Skeletal muscle satellite cell (primary cell): ENCODE measurements around the gene CBR3. TPM values are rescaled to one million over a fixed set of nuclear protein-coding genes. Genes with fewer than 3 reads are reported as not detected.
"Not testable (repeated sequence)": the region's sequence is repeated elsewhere in the genome, so short reads cannot be mapped to it uniquely, and the experiment has no call there.

ENCODE experiments used
- H3K27me3 ChIP-seq: 2 replicates; pipeline ENCODE4 v1.7.0; 2013; ENCODE audit warnings: low read length; ENCODE audit not compliant: control insufficient read depth, insufficient read depth
- H3K36me3 ChIP-seq: 2 replicates; pipeline ENCODE4 v1.7.0; 2013; ENCODE audit warnings: mild to moderate bottlenecking, control low read depth, low read length; ENCODE audit not compliant: insufficient read depth
- H3K4me1 ChIP-seq: 2 replicates; pipeline ENCODE4 v1.7.0; 2013; ENCODE audit warnings: low read length; ENCODE audit not compliant: control insufficient read depth, insufficient read depth
- H3K4me2 ChIP-seq: 2 replicates; pipeline ENCODE4 v1.7.0; 2013; ENCODE audit warnings: mild to moderate bottlenecking, low read length
- H3K4me3 ChIP-seq: 2 replicates; pipeline ENCODE4 v1.7.0; 2013; ENCODE audit warnings: low read length
- H3K9ac ChIP-seq: 2 replicates; pipeline ENCODE4 v1.7.0; 2013; ENCODE audit warnings: mild to moderate bottlenecking, low read depth, low read length, moderate library complexity
- H3K9me3 ChIP-seq: replicated peaks from 2 replicates; pipeline ENCODE4 v1.7.0; 2013; ENCODE audit warnings: mild to moderate bottlenecking, control low read depth, low read length
- total RNA-seq: library from RNA; depleted of rRNA; stranded (reverse); fragments of >200 nt; gene quantifications from 2 replicates; pipeline ENCODE4 v1.2.3, GENCODE V29; 2012; rRNA removed

Gene CBR3
- 10.1 and 24.2 TPM in 2 replicates for total RNA-seq

DNA sequence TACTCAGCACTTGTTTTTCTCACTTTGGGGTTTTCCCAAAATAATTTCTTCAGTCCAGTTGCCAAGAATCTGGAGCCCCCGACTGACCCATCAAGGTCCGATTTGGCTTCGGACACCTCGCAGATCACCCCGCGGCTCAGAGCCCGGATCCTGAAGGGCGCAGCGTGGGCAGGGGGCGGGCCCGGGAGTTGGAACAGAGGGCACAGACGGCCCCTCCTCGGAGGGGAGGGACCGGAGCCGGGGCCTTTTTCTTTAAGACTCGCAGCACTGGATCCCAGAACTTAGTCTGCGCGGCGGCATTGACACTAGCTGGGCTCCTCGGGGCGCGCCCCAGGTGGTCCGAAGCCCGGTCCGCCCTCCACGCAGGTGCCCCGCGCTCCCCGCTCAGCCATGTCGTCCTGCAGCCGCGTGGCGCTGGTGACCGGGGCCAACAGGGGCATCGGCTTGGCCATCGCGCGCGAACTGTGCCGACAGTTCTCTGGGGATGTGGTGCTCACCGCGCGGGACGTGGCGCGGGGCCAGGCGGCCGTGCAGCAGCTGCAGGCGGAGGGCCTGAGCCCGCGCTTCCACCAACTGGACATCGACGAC, at the start of gene CBR3:
CBR3 (plus strand) TSS at position 277 of the 588 bp plus-strand sequence; CDS start at position 391, 114 bp downstream.
- Histone ChIP-seq H3K4me3 (peak within 1 kb of the TSS; percentile 71), H3K4me2 (peak within 1 kb of the TSS; percentile 91), H3K36me3 (peaks cover 2% of the 10 kb centered on the region), H3K9ac (peak within 1 kb of the TSS; percentile 74), H3K9me3 (no peaks in the 10 kb centered on the region), H3K4me1 (peaks cover 22% of the 10 kb centered on the region), H3K27me3 (no peaks in the 10 kb centered on the region)

- Histone ChIP-seq H3K4me2 (no peak overlapping the region), H3K4me1 (no peaks in the 10 kb centered on the region), H3K36me3 (no peaks in the 10 kb centered on the region), H3K27me3 (no peaks in the 10 kb centered on the region), H3K9ac (no peak overlapping the region), H3K9me3 (no peaks in the 10 kb centered on the region), H3K4me3 (no peak overlapping the region)
These were observed 47.3 kb upstream of the CBR3 start for GRCh38 chr21:36087362-36088138.

DNA sequence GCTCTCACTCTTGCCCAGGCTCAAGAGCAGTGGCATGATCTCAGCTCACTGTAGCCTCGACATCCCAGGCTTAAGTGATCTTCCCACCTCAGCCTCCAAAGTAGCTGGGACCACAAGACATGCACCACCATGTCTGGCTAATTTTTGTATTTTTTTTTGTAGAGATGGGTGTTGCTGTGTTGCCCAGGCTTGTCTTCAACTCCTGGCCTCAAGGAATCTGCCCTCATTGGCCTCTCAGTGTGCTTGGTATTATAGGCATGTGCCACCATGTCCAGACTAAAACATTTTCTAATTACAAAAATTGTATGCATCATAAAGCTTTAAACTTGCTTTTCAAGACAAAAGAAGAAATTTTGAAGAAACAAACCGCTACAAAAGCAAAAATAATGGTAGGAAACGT, 44.9 kb upstream of the CBR3 start:
- Histone ChIP-seq H3K4me2 (no peak overlapping the region), H3K4me3 (no peak overlapping the region), H3K27me3 (peaks cover 7% of the 10 kb centered on the region), H3K36me3 (no peaks in the 10 kb centered on the region), H3K4me1 (no peaks in the 10 kb centered on the region), H3K9ac (no peak overlapping the region), H3K9me3 (peaks cover 13% of the 10 kb centered on the region)

DNA sequence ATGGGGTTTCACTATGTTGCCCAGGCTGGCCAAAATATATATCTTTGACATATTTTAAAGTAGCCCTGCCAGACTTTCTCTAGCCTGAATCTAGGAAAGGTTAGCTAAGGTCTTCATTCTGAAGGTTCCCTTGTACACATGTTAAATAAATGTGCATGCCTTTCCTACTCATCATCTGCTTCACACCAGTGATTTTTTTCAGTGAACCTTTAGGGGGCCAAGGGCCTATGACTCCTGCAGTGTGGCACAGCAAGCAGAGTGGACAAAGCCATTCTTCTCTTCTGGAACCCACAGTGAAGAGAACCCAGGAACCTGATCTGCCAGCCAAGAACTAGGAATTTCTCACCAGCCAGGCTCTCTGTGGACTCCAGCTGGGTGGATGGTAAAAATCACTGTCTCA, 42.2 kb upstream of the CBR3 start:
- Histone ChIP-seq H3K4me3 (no peak overlapping the region), H3K9me3 (peaks cover 13% of the 10 kb centered on the region), H3K4me1 (no peaks in the 10 kb centered on the region), H3K4me2 (no peak overlapping the region), H3K27me3 (peaks cover 15% of the 10 kb centered on the region), H3K9ac (no peak overlapping the region), H3K36me3 (no peaks in the 10 kb centered on the region)

- no peak overlapping the region for H3K9ac ChIP-seq
- no peak overlapping the region for H3K4me2 ChIP-seq
- peaks cover 15% of the 10 kb centered on the region for H3K27me3 ChIP-seq
- no peak overlapping the region for H3K4me3 ChIP-seq
- H3K9me3 ChIP-seq = peaks cover 13% of the 10 kb centered on the region
- no peaks in the 10 kb centered on the region for H3K36me3 ChIP-seq
- H3K4me1 ChIP-seq = no peaks in the 10 kb centered on the region
These were observed 41.4 kb upstream of the CBR3 start for GRCh38 chr21:36093512-36093911.

DNA sequence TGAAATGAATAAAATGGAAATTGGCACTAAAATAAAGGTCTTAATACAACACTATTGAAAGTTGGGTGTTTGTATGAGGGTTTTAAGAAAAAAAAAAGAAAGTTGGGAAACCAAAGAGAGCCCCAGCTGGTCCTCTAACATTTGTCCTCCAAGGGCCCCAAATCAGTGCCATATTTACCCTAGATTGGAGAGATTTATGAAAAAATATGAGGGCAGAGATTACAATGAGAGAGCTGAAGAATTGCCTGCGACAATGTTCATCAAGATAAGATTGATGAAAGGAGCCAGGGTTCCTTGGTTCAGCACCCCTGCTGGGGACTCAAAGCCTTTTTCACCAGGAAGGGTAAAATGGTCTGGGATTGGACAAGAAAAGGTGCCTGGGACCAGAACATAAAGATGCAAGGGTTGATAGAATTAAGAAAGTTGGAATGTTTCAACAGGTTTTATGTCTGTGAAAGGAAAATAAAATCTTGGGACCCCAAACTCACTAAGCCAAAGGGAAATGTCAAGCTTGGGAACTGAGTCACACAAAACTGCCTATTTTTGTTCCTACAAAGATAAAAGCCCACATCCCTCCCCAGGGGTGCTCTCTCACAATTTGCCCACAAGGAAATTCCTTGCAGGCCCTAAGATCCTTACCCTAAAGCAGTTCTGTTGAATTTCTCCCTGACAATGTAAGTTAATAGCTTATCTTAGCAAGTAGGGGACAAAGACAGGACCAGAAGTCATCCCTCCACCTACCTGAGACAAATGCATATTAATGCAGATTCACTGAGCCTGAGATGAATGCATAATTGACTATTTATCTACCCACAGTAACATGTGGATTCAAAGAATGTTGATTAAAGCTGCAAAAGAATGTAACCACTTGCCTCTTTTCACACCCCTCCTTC, 38.2 kb upstream of the CBR3 start:
- H3K9ac ChIP-seq = no peak overlapping the region
- H3K4me3 ChIP-seq = no peak overlapping the region
- no peak overlapping the region for H3K4me2 ChIP-seq
- peaks cover 23% of the 10 kb centered on the region for H3K27me3 ChIP-seq
- no peaks in the 10 kb centered on the region for H3K36me3 ChIP-seq
- peaks cover 13% of the 10 kb centered on the region for H3K9me3 ChIP-seq
- H3K4me1 ChIP-seq = no peaks in the 10 kb centered on the region

DNA sequence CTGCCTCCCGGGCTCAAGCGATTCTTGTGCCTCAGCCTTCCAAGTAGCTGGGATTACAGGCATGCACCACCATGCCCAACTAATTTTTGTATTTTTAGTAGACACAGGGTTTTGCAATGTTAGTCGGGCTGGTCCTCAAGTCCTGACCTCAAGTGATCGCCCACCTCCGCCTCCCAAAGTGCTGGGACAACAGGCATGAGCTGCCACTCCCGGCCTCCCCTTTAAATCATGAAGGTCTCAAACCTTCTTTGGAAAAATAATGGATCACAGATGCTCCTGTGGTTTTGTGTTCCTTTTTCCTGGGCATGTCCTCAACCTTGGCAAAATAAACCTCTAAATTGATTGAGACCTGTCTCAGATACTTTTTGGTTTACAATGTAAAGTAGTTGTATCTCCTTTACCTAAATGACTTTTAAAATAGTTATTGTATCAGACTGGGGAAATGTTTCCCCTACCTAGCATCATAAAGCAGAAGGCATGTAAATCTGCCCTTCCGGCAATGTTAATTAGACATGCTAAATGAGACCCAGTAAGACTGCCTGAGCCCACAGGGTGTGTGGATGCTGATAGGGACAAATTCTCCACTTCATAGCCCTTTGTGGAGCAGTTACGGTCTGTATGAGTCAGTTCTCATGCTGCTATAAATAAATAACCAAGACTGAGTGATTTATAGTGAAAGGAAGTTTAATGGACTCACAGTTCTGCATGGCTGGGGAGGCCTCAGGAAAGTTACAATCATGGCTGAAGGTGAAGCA, 37.3 kb upstream of the CBR3 start:
- no peak overlapping the region for H3K4me3 ChIP-seq
- no peak overlapping the region for H3K4me2 ChIP-seq
- no peaks in the 10 kb centered on the region for H3K4me1 ChIP-seq
- H3K36me3 ChIP-seq = no peaks in the 10 kb centered on the region
- H3K9me3 ChIP-seq = peaks cover 13% of the 10 kb centered on the region
- peaks cover 26% of the 10 kb centered on the region for H3K27me3 ChIP-seq
- H3K9ac ChIP-seq = no peak overlapping the region

DNA sequence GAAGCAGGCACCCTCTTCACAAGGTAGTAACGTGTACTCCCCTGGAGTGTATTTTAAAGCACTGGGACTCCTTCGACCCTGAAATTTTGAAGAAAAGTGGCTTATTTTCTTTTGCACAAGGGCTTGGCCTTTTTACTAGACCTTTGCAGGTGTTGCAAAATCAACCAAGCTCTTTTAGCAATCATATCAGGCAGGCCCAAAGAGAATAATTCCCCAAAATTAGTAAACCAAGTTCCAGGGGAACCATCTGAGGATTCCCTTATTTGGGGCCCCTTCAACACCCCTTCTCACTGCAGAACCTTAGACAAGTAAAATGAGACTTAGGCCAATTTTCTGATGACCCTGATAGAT, 36.7 kb upstream of the CBR3 start:
- peaks cover 11% of the 10 kb centered on the region for H3K9me3 ChIP-seq
- no peaks in the 10 kb centered on the region for H3K4me1 ChIP-seq
- no peak overlapping the region for H3K4me2 ChIP-seq
- H3K27me3 ChIP-seq = peaks cover 29% of the 10 kb centered on the region
- H3K36me3 ChIP-seq = no peaks in the 10 kb centered on the region
- H3K9ac ChIP-seq = no peak overlapping the region
- H3K4me3 ChIP-seq = no peak overlapping the region

GRCh38 chr21:36099000-36099399, 35.9 kb upstream of the CBR3 start:
- Histone ChIP-seq H3K27me3 (peaks cover 30% of the 10 kb centered on the region), H3K4me2 (no peak overlapping the region), H3K36me3 (no peaks in the 10 kb centered on the region), H3K4me3 (no peak overlapping the region), H3K9me3 (peaks cover 2% of the 10 kb centered on the region), H3K9ac (no peak overlapping the region), H3K4me1 (no peaks in the 10 kb centered on the region)

DNA sequence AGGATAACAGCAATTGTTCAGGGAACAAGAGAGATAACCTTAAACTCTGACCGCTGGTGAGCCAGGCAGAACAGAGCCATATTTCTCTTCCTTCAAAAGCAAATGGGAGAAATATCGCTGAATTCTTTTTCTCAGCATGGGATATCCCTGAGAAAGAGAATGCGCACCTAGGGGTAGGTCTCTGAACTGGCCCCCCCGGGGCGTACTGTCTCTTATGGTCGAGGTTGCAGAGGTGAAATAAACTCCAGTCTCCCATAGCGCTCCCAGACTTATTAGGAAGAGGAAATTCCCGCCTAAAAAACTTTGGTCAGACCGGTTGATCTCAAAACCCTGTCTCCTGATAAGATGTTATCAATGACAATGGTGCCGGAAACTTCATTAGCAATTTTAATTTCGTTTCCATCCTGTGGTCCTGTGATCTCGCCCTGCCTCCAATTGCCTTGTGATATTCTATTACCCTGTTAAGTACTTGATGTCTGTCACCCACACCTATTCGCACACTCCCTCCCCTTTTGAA, 35.1 kb upstream of the CBR3 start:
- peaks cover 37% of the 10 kb centered on the region for H3K27me3 ChIP-seq
- not testable (repeated sequence) for H3K4me1 ChIP-seq, H3K36me3 ChIP-seq, H3K4me3 ChIP-seq, H3K9me3 ChIP-seq, H3K9ac ChIP-seq, H3K4me2 ChIP-seq
